Measurements from ENCODE around the gene C10orf71. TPM values are rescaled to one million over a fixed set of nuclear protein-coding genes. Genes with fewer than 3 reads are reported as not detected.

Gene C10orf71
- total and polyA plus RNA-seq, 2 of the 8 experiments (the other 6 are each of a cell fraction or from before 2014, with no cell fraction given), result not detected

- Histone ChIP-seq H3K4ac (replicated peaks; ENCODE audit: insufficient read length, low read depth, low read length) (no peak overlapping the region), H3K56ac (replicated peaks; ENCODE audit: insufficient read length, low read depth, low read length) (no peak overlapping the region), H3K18ac (ENCODE audit: extremely low read depth, low read length) (no peak overlapping the region), H3K36me3 (ENCODE audit: control insufficient read depth in 2 of 4, insufficient read depth in 4 of 4, low read length in 3 of 4) (no peaks in the 10 kb centered on the region), H3K4me3 (ENCODE audit: extremely low read depth in 1 of 4, insufficient read depth in 2 of 4, low read depth in 3 of 4, low read length in 4 of 4) (no peak overlapping the region), H3K79me1 (ENCODE audit: low read depth, low read length) (no peaks in the 10 kb centered on the region), H3K79me2 (ENCODE audit: control insufficient read depth in 1 of 2, insufficient read depth in 2 of 2, low read length in 2 of 2) (no peaks in the 10 kb centered on the region), H3K9me3 (ENCODE audit: insufficient read depth in 2 of 2, low read depth in 1 of 2, low read length in 1 of 2) (no peaks in the 10 kb centered on the region), H3K27ac (ENCODE audit: low read depth, low read length) (no peak overlapping the region), H2BK5ac (ENCODE audit: low read depth, low read length) (no peak overlapping the region), H3K14ac (ENCODE audit: insufficient read length) (no peak overlapping the region), H2BK20ac (ENCODE audit: low read length) (no peak overlapping the region), H3K23ac (ENCODE audit: insufficient read length) (no peak overlapping the region), H4K91ac (replicated peaks; ENCODE audit: insufficient read length, low read length) (no peak overlapping the region), H2AFZ (ENCODE audit: low read length) (no peak overlapping the region), H4K5ac (ENCODE audit: insufficient read length, low read depth, low read length) (no peak overlapping the region), H2BK120ac (replicated peaks; ENCODE audit: low read depth, low read length) (no peak overlapping the region), H3K4me2 (ENCODE audit: insufficient read depth in 1 of 2, low read depth in 2 of 2, low read length in 2 of 2) (no peak overlapping the region), H3K9ac (replicated peaks in 1 of 4; ENCODE audit: extremely low read depth in 1 of 4, low read depth in 3 of 4, low read length in 3 of 4) (no peak overlapping the region), H4K20me1 (replicated peaks in 1 of 2; ENCODE audit: control insufficient read depth in 1 of 2, insufficient read depth in 2 of 2, low read length in 2 of 2) (no peaks in the 10 kb centered on the region), H3K23me2 (ENCODE audit: low read depth, low read length) (no peaks in the 10 kb centered on the region), H3K4me1 (replicated peaks in 1 of 4; ENCODE audit: control insufficient read depth in 3 of 4, insufficient read depth in 4 of 4, low read length in 3 of 4) (no peaks in the 10 kb centered on the region), H4K8ac (ENCODE audit: extremely low read depth, insufficient read depth, low read length) (peak overlapping the region; percentile 16; the same call in 1 of the 2 replicates), H2BK15ac (ENCODE audit: low read length) (no peak overlapping the region), H2AK5ac (ENCODE audit: low read depth, low read length) (no peak overlapping the region), H2BK12ac (ENCODE audit: low read depth, low read length) (no peak overlapping the region), H3K27me3 (replicated peaks in 1 of 4; ENCODE audit: control insufficient read depth in 3 of 4, extremely low read depth in 1 of 4, insufficient read depth in 3 of 4, low read length in 3 of 4) (no peaks in the 10 kb centered on the region)
- ChIA-PET POLR2A (ENCODE audit: partially characterized antibody) (no interaction called here), CTCF (ENCODE audit: partially characterized antibody) (interaction anchor here (0.6 to 2.1 kb wide), 8 partner anchors 12 to 319 kb away, joined by 3 to 8 read pairs (median 3); no protein-coding TSS in a partner anchor)
- 88% methylated on average over 8 of the region's 8 CpGs; no CpG with 5 or more reads in 1 of the 2 experiments for WGBS, 2 experiments (ENCODE audit: extremely low coverage in 1 of 2, insufficient coverage in 1 of 2, insufficient read length in 1 of 2, insufficient replicate concordance in 2 of 2, low coverage in 1 of 2, low lambda C conversion rate in 2 of 2, missing lambda C conversion rate in 1 of 2)
- FAIRE-seq (no peak), DNase-seq (ENCODE audit: low read depth in 1 of 2, low spot score in 2 of 2) (no peak)
- TF ChIP-seq HDAC6 (IDR thresholded peaks at IDR 0.05; ENCODE audit: low read depth, low read length), result no peak
- TF ChIP-seq SUZ12 (IDR thresholded peaks at IDR 0.05; ENCODE audit: low read length), result no peak
- no peak for TF ChIP-seq YY1 (IDR thresholded peaks at IDR 0.05; ENCODE audit: low read depth, low read length)
- no peak for TF ChIP-seq HDAC2 (IDR thresholded peaks at IDR 0.05; ENCODE audit: borderline replicate concordance in 1 of 2, low read depth in 2 of 2, low read length in 2 of 2)
- TF ChIP-seq GABPA (IDR thresholded peaks at IDR 0.05; ENCODE audit: borderline replicate concordance, insufficient read depth, low read length), result no peak
- TF ChIP-seq POU5F1 (IDR thresholded peaks at IDR 0.05; ENCODE audit: low read depth, low read length), result no peak
- TF ChIP-seq RXRA (IDR thresholded peaks at IDR 0.05; ENCODE audit: insufficient read depth, low read depth, low read length), result no peak
- TF ChIP-seq KDM4A (IDR thresholded peaks at IDR 0.05; ENCODE audit: low read depth, low read length, severe bottlenecking), result no peak
- no peak for TF ChIP-seq USF2 (IDR thresholded peaks at IDR 0.05; ENCODE audit: low read length)
- no peak for TF ChIP-seq SIN3A (conservative IDR thresholded peaks at IDR 0.05 in 1 of 2, IDR thresholded peaks at IDR 0.05 in 1 of 2; ENCODE audit: low read depth in 1 of 2, low read length in 2 of 2)
- no peak for TF ChIP-seq BCL11A (IDR thresholded peaks at IDR 0.05; ENCODE audit: low read depth in 2 of 2, low read length in 2 of 2)
Measured at GRCh38 chr10:49353895-49354566, 55.1 kb downstream of the C10orf71 start.
